Measurements from ENCODE around the gene CPSF7.
"Not testable (repeated sequence)": the region's sequence is repeated elsewhere in the genome, so short reads cannot be mapped to it uniquely, and the experiment has no call there.

CPSF7 gene, protein sequence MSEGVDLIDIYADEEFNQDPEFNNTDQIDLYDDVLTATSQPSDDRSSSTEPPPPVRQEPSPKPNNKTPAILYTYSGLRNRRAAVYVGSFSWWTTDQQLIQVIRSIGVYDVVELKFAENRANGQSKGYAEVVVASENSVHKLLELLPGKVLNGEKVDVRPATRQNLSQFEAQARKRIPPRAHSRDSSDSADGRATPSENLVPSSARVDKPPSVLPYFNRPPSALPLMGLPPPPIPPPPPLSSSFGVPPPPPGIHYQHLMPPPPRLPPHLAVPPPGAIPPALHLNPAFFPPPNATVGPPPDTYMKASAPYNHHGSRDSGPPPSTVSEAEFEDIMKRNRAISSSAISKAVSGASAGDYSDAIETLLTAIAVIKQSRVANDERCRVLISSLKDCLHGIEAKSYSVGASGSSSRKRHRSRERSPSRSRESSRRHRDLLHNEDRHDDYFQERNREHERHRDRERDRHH

DNA sequence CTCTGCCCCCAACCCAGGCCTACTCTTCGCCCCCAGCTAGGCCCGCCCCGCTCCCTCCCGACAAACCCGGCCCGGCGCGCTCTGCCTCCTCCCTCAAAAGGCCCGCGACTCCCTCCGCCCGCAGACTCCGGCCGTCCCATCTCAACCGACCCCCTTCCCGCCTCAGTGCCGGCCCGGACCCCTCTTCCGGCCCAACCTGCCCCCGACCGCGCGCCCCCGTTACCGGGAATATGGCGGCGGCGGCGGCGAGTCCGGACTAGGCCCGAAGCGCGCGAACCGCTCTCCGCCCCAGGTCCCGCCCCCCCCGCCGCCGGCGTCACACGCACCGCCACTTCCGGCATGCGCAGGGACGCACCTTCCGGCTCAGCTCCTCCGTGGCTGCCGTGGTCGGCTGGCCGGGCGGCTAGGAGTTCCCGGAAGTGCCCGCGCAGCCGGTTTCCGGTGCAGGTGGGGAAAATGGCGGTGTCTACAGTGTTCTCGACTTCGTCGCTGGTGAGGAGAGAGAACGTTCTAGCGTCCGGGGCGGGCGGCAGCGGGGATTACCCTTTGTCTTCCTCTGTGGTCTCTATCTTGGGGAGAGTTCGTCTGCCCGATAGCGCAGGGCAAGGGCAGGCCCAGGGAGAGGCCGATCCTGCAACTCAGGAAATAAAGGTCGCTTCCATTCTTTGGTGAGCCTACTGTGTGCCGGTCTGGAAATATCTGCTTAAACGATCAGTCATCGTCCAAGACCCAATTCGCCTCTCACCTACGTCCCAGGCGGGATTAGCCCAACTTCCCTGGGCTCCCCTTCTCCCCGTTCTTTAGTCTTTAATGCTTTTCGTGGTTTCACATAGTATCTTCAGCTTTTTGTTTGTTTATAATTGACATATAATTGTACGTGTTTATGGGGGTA is at the start of gene CPSF7, which contains the start of gene SDHAF2:
Gene CPSF7, minus strand, starts transcription at position 285 of the 892 bp plus-strand sequence. CDS start 740 bp downstream, outside the sequence.
Gene SDHAF2, plus strand, starts transcription at position 434 of the 892 bp plus-strand sequence. Its CDS starts 23 bp downstream, at position 457.
- H3K27ac ChIP-seq = peak within 1 kb of the TSS; percentile 84
- DNase-seq (ENCODE audit: low read depth, low spot score) = peak; percentile 74

DNA sequence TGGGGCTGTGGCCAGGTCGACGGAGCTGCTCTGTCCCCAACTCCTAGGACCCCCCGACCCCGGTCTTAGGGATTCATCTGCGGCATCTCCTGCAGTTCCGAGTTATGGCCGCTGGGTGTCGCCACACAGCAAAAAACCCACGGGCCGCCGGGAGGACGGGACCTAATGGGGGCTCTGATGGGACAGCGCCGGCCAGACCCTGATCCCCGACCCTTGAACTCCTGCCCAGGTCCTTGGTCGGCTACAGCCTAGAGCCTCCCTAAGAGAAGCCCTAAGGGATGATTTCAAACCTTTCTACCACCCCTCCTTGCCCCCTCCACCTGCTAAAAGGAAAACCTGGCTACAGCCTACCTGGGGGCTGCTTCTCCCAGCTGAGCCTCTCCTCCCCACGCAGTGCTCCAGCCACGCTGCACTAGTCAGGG is 48.0 kb upstream of the CPSF7 start:
- no peak overlapping the region for H3K27ac ChIP-seq
- no peak for DNase-seq (ENCODE audit: low read depth, low spot score)

DNA sequence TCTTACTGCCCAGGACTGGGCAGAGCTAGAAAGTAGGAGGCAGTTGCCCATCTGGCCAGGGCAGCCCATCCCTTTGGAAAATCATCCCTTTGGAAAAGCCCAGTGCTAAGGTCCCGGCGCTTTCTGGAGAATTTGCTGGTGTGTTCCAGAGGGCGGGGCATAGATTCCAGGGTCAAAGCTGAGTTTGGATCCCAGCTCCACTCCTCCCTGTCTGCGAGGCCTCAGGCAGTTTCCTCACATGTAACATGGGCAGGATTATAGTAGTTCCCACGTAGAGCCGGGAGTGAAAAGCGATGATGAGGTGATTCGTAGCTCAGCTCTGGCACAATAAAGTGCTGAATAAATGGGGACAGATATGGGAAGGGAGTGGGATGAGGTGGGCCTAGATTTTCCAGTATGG is 47.4 kb upstream of the CPSF7 start:
- no peak overlapping the region for H3K27ac ChIP-seq
- no peak for DNase-seq (ENCODE audit: low read depth, low spot score)

DNA sequence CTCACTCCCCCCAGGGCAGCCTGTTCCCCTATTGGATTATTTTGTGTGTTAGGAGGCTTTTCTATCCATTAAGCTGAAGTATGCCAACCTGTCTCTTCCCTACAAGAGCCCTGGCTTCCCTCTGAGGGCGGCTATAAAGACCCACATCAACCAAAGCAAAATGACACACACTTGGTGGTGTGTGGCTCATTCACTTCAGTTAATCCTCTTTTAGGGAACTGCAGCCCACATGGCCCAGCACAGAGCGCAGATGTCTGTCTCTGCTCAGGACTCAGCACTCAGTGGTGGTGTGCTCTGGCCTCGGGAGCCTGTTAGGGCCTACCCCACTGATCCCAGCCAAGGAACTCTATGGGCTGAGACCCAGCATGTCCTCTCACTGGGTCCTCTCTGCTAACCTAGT is 46.6 kb upstream of the CPSF7 start:
- no peak overlapping the region for H3K27ac ChIP-seq
- no peak for DNase-seq (ENCODE audit: low read depth, low spot score)

DNA sequence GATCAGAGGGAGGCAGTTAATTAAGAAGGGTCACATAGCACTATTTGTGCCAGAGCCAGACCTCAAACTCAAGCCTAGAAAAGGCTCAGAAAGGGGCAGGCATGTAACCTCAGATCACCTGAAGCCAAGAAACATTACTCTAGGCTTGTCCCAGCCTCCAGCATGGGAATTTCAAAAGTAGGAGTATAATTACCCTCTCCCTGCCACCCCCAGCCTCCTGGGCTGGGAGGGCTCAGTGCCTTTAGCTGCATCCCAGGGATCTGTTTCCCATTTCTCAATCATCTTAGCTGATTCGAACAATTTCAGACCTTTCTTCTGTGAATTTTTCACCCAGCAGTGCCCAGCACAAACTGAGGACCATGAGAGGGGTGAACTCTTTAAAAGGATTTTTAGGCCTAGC is 45.7 kb upstream of the CPSF7 start:
- no peak for DNase-seq (ENCODE audit: low read depth, low spot score)
- H3K27ac ChIP-seq = no peak overlapping the region

DNA sequence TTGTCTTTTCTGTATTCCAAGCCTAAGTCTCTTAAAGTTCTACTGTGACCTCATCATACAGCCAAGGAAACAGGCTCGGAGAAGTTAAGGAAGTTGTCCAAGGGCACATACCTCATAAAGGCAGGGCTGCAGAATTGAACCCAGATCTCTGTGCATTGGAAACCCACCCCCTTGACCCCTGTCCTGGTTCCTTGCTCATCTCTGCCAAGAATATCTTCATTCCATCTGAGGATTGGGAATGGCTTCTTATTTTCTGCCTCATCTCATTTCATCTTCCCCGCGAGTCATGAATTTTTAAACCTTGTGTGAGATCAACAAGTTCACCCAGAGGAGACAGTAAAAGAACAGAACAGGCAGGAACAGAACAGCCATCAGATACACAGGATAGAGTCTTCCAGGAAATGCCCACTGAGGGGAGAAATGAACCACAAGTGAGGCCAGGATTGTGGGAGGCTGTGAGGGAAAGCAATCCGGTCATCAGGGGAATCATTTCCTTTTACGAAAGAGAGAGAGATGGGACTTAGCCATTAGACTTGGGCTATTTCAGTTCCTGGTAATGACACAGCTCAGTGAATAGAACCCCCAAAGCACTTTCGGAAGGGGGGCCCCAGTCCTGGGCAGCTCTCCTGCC is 44.4 kb upstream of the CPSF7 start:
- no peak for DNase-seq (ENCODE audit: low read depth, low spot score)
- no peak overlapping the region for H3K27ac ChIP-seq

DNA sequence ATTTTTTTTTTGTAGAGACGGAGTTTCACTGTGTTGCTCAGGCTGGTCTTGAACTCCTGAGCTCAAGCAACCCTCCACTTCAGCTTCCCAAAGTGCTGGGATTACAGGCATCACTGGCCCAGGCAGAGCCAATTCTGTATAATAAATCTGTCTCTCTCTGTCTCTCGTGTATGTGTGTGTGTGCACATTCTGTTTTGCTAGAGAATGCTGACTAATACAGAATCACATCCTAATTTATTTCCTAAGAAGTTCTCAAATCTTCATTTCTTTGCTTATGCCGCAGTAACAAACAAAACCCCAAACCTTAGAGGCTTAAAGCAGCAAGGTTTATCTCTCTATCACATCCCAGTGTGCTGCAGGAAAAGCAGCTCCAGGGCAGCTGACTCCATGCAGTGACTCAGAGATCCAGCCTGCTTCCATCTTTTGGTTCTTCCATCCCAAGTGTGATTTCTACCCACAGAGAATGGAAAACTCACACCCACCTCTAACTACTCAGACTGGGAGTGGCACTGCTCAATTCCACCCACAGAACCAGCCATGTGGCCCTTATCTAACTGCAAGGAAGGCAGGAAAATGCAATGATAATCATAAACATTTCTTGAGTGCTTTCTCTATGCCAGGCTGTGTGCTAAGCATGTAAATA is 43.7 kb upstream of the CPSF7 start:
- no peak for DNase-seq (ENCODE audit: low read depth, low spot score)
- no peak overlapping the region for H3K27ac ChIP-seq

DNA sequence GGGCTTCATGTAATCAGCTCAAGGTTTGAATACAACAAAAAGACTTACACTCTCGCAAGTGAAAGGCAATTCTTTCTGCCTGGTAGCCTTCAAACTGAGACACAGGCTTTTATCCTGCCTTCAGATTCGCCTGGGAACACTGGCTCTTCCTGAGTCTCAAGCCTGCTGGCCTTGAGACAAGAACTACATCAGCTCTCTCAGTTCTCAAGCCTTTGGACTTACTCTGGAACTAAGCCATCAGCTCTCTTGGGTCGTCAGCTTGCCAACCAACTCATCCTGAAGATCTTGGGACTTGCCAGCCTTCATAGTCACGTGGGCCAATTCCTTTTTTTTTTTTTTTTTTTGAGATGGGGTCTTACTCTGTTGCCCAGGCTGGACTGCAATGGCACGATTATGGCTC is 43.1 kb upstream of the CPSF7 start:
- no peak for DNase-seq (ENCODE audit: low read depth, low spot score)
- no peak overlapping the region for H3K27ac ChIP-seq

DNA sequence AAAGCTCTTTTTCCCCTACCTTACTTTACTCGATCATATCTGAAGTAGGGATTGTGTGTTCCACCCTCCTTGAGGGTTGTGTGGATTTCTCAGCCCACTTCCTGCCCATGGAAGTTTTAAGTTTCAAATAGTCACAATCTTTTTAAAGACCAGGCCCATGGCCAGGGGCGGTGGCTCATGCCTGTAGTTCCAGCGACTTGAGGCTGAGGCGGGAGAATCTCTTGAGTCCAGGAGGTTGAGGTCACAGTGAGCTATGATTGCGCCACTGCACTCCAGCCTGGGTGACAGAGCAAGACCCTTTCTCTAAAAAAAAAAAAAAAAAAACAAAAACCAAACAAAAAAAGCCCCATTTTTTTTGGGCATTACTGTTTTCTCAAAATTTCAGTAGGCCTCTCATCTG is 42.5 kb upstream of the CPSF7 start:
- H3K27ac ChIP-seq = no peak overlapping the region
- DNase-seq (ENCODE audit: low read depth, low spot score) = no peak

DNA sequence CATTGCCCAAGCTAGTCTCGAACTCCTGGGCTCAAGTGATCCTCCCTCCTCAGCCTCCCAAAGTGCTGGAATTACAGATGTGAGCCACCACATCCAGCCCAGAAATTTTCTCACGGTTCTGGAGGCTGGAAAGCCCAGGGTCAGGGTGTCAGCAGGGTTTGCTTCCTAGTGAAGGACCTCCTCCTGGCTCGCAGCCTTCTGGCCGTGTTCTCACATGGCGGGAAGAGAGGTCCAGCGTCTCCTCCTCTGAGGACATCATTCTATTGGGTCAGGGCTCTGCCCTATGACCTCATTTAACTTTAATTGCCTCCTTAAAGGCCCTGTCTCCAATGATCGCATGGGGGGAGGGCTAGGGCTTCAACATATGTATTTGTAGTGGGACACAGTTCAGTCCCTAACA is 38.2 kb upstream of the CPSF7 start:
- no peak overlapping the region for H3K27ac ChIP-seq
- DNase-seq (ENCODE audit: low read depth, low spot score) = no peak

DNA sequence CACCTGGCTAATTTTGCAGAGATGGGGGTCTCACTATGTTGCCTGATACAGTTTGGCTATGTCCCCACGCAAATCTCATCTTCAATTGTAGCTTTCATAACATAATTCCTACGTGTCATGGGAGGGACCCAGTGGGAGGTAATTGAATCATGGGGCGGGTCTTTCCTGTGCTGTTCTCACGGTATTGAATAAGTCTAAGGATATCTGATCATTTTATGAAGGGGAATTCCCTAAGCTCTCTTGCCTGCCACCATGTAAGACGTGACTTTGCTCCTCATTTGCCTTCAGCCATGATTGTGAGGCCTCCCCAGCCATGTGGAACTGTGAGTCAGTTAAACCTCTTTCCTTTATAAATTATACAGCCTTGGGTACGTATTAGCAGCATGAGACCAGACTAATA is 37.8 kb upstream of the CPSF7 start:
- not testable (repeated sequence) for DNase-seq (ENCODE audit: low read depth, low spot score)

DNA sequence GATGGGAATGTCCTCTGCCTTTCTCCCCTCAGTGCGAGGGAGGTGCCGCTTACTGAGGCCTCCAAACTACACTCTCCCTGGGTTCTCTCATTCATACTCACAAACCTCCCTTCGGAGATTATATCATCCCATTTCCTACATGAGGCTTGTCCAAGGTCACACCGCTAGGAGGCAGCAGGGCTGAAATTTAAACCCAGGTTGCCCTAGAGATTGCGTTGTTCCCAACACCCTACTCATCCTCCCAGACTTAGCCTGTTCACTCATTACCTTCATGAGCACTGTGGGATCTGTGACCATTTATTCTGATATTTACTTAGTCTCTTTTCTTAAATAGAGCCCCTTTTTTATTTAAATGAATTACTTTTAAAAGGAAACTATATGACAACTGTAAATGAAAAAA is 31.2 kb upstream of the CPSF7 start:
- no peak overlapping the region for H3K27ac ChIP-seq
- DNase-seq (ENCODE audit: low read depth, low spot score) = no peak

More for the DNA sequence above, 37.8 kb upstream of the CPSF7 start:
- H3K27ac ChIP-seq = not testable (repeated sequence)

DNA sequence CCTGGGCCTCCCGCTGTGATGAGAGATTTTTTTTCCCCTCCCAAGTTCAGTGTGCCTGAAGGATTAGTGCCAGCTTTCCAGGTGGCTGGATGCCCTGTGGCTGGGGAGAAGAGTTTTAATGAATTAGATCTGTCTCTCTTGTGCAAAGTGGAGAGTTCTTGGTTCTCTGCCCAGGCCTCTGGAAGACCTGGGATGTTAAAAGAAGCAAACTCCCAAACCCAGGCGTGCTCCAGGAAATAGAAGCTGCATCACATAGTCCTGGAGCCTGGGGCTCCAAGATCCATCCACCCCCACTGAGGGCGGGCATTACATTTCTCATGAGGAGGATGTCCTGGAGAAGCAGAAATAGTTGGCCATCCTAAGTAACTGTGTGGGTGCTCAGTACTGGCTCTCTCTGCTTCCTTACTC is 30.7 kb upstream of the CPSF7 start:
- no peak overlapping the region for H3K27ac ChIP-seq
- DNase-seq (ENCODE audit: low read depth, low spot score) = no peak

DNA sequence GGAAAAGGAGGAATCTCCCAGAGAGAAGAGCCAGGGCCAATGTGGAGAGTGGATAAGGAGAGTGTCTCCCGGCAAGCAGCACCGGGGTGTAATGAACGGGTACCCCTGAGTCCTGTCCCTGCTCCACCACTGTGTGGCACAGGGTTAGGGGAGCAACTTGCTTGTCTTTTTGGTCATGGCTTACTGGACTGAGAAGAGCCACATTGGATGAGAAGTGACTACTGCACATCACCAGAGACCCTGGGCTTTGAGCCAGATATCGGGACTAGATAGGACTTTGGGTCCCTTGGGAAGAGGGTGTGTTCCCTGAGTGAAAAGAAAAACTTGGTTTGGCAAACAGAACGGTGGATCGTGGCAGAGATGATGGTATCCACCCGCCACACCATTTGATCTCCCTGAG is 24.7 kb upstream of the CPSF7 start:
- H3K27ac ChIP-seq = no peak overlapping the region
- DNase-seq (ENCODE audit: low read depth, low spot score) = no peak

DNA sequence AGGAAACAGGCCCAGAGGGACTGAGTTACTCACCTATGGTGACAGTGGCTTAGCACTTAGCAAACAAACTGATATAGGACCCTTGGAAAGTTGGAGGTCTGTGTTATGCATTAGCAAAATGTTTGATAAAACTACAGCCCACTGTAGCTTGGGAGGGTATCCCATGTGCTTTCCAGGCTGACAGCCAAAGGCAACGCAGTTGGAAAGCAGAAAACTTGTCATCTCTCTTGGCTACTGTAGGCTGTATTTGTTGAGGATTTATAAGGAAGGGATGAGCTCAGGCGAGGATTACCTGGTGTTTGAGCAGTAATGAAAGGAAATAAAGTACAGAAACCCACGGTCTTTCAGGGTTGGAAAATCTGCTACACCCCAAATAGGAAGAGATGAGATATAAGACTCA is 23.9 kb upstream of the CPSF7 start:
- H3K27ac ChIP-seq = no peak overlapping the region
- DNase-seq (ENCODE audit: low read depth, low spot score) = no peak

DNA sequence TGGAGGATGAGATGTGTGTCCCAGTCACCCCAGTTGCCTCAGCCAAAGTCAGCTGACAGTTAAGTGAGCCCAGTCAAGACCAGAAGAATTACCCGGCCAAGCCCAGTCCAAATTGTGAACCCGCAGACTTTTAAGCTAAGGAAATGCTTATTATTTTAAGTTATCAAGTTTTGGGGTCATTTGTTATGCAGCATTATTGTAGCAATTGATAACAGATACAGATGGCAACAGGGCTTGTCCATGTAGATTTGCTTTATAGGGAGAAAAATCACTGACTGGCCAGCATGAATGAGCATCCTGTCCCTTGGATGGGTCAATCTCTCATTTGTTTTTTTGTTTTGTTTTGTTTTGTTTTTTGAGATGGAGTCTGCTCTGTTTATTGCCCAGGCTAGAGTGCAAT is 23.1 kb upstream of the CPSF7 start:
- no peak overlapping the region for H3K27ac ChIP-seq
- DNase-seq (ENCODE audit: low read depth, low spot score) = no peak

DNA sequence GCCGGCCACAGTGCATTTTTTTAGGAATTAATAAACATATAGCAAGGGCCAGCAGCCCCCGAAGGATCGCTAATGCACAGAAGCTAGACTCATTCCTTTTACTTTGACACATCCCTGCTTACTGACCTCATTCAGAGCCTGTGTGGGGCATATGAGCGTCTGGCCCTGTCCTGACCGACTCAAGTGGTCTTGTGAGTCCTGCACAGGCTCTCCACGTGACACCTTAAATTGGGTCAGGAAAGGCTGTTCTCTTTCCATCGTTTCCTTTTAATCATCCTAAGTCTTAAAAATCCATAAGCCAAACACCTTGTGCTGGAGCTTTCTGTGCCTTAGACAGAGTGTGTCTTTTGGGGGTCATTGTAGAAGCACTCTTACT is 18.8 kb upstream of the CPSF7 start:
- no peak for DNase-seq (ENCODE audit: low read depth, low spot score)

DNA sequence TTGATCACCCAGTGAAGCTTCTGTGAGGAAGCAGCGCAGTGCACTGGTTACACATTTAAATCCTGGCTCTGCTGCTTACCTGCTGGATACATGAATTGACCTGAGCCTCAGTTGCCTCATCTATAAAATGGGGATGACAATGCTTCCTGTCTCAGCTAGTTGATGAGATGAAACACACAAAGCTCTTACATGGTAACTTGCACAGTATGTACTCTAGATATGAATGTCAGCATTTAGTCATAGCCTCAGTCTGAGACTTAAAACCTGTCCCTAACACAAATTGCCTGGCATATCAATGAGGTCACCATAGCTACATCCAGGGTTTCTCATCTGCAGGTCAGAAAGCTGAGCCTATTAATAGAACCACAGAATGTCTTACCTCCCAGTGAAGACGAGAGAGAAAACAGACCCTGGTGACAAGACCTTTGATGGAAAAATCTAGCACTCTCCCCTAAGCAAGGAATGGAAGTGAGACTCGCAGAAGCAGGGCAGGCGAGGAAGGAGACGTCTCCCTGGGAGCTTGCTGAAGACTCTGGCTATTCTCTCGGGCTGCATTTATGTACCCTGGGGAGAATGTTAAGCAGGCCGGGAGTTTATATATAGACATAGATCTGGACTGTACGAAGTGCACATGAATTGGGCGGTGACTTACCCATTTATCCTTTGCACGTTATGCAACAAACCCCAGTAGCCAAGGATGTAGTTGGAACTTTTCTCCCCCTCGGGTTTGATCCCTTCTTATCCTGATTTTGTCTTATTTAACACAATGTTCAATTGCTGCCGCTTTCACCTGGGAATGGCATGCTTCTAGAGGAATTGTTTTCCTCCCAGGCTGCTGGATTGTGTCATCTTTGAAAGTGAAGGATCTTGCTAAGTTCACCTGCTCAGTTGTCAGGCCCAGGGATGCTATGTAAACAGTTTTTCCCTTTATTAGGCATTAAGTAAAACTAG is 18.1 kb upstream of the CPSF7 start:
- no peak overlapping the region for H3K27ac ChIP-seq
- no peak for DNase-seq (ENCODE audit: low read depth, low spot score)

More for the DNA sequence above, 18.8 kb upstream of the CPSF7 start:
- no peak overlapping the region for H3K27ac ChIP-seq

DNA sequence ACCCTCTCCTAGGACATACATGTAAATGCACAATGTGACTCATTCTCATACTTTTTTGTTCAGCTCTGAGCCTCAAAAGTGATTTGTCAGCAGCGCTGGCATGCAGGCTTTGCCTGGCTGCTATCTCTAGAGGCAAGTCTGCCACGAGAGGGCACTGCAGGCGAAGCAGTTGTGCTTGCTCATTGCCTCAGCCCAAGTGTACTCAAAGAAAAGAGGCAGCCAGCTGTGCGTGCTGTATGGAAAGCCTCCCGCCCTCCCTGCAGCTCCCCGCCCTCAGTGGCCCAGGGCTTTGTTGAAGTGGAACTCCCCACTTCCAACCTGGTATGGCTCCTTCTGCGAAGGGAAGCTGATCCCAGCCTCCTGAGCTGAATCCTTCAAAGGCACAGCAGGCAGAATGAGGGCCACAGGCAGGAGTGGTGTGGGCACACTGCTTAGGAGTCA is 16.5 kb upstream of the CPSF7 start:
- peak overlapping the region; percentile 26 for H3K27ac ChIP-seq
- DNase-seq (ENCODE audit: low read depth, low spot score) = peak; percentile 64

All from epithelial cell of prostate (primary cell).